ENCODE measurements around the gene USP53. TPM values are rescaled to one million over a fixed set of nuclear protein-coding genes. Genes with fewer than 3 reads are reported as not detected.

Gene USP53
- polyA plus RNA-seq, 1 of the 3 experiments (the other 2 are of a cell fraction) = 8.1 TPM

DNA sequence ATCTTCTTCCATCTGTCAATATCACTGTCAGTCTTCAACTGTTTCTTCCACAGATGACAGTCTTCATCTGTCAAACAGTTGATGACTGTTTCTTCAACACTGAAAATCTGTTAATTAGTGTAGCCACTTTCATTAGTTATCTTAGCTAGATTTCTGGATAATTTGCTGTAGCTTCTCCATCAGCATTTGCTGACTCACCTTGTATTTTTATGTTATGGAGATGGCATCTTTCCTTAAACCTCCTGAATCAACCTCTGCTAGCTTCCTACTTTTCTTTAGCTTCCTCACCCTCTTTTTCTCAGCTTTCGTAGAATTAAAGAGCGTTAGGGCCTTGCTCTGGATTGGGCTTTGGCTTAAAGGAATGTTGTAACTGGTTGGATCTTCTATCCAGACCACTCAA lies 25.1 kb downstream of the USP53 start (continued):
- no peak for TF ChIP-seq GABPA (IDR thresholded peaks at IDR 0.05; ENCODE audit: low read depth)

DNA sequence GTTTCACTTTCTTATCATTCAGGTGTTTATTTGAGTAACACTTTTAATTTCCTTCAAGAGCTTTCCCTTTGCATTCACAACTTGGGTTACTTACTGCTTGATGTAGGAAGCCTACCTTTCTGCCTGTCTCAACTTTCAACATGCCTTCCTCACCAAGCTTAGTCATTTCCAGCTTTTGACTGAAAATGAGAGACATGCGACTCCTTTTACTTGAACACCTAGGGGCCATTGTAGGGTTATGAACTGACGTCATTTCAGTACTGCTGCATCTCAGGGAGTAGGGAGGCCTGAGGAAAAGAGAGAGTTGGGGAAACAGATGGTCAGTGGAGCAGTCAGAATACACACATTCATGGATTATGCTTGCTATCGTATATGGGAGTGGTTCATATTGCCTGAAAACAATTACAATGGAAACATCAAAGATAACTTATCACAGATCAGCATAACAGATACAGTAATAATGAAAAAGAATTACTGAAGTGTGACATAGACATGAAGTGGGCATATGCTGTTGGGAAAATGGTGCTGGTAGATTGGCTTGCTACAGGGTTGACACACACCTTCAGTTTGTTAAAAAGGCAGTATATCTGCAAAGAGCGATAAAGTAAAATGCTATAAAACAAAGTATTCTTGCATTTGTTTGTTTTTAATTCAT lies 25.7 kb downstream of the USP53 start:
- peaks cover 16 to 22% of the 10 kb centered on the region in 2 experiments for H3K36me3 ChIP-seq (replicated peaks in 1 of 2; ENCODE audit: control insufficient read depth in 1 of 2, insufficient read depth in 2 of 2, low read length in 1 of 2)
- peaks cover 7 to 8% of the 10 kb centered on the region in 2 experiments; a peak in 3 of 4 replicates for H3K4me1 ChIP-seq (ENCODE audit: control insufficient read depth in 1 of 2, insufficient read depth in 2 of 2, low read depth in 1 of 2, low read length in 1 of 2)
- H3F3A ChIP-seq (replicated peaks; ENCODE audit: insufficient read depth) = no peaks in the 10 kb centered on the region
- no peaks in the 10 kb centered on the region for H3K27me3 ChIP-seq (ENCODE audit: insufficient read depth)
- no peak overlapping the region for H3K4me3 ChIP-seq (ENCODE audit: low read depth in 2 of 2, low read length in 1 of 2)
- TF ChIP-seq RAD21 (IDR thresholded peaks at IDR 0.05; ENCODE audit: low read length) = no peak
- no peak for TF ChIP-seq GABPA (IDR thresholded peaks at IDR 0.05; ENCODE audit: low read depth)
- no peak overlapping the region for H3K9ac ChIP-seq
- no peak overlapping the region for H3K27ac ChIP-seq (ENCODE audit: low read depth in 2 of 2, low read length in 1 of 2)
- WGBS (ENCODE audit: low lambda C conversion rate) = 94% methylated on average over 4 of the region's 4 CpGs
- ChIA-PET CTCF (interaction anchor here (1.0 to 1.6 kb wide), 2 partner anchors 8 to 196 kb away, joined by 3 to 4 read pairs; no protein-coding TSS in a partner anchor), POLR2A (no interaction called here)
- no peak overlapping the region for H2AFZ ChIP-seq (ENCODE audit: low read depth)
- no peaks in the 10 kb centered on the region for H4K20me1 ChIP-seq (ENCODE audit: insufficient read depth)
- no peak for DNase-seq
- H3K9me3 ChIP-seq = no peaks in the 10 kb centered on the region
- H3K9me2 ChIP-seq = no peaks in the 10 kb centered on the region
- H3K79me2 ChIP-seq (ENCODE audit: insufficient read depth) = peaks cover 12% of the 10 kb centered on the region; the same call in 1 of the 2 replicates
- H3K4me2 ChIP-seq = no peak overlapping the region

DNA sequence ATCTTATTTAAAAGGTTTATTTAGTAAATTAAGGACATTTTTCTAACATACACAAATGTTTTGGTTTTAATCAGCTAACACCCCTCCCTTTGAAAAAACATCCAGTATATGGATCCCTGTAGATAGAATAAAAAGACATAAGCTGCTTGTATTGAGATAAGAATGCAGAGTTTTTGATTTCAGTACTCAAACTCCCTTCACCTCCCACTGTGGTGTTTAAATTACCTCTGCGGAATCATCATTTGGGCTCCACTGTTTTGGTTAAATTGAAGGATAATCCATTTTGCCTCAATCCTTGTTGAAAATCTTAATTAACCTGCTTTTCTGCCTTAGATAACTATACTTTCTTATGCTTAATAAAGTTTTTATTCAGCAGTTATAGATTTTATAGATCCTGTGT lies 27.6 kb downstream of the USP53 start:
- no peak overlapping the region for H3K4me3 ChIP-seq (ENCODE audit: low read depth in 2 of 2, low read length in 1 of 2)
- H3K9me3 ChIP-seq = no peaks in the 10 kb centered on the region
- H3K79me2 ChIP-seq (ENCODE audit: insufficient read depth) = peaks cover 4% of the 10 kb centered on the region; the same call in 1 of the 2 replicates
- peaks cover 2 to 7% of the 10 kb centered on the region in 2 experiments; a peak in 3 of 4 replicates for H3K4me1 ChIP-seq (ENCODE audit: control insufficient read depth in 1 of 2, insufficient read depth in 2 of 2, low read depth in 1 of 2, low read length in 1 of 2)
- no peak overlapping the region for H3K4me2 ChIP-seq
- H3K27ac ChIP-seq (ENCODE audit: low read depth in 2 of 2, low read length in 1 of 2) = no peak overlapping the region
- H3K36me3 ChIP-seq (replicated peaks in 1 of 2; ENCODE audit: control insufficient read depth in 1 of 2, insufficient read depth in 2 of 2, low read length in 1 of 2) = peaks cover 16 to 22% of the 10 kb centered on the region in 2 experiments
- H2AFZ ChIP-seq (ENCODE audit: low read depth) = no peak overlapping the region
- no peak for DNase-seq
- WGBS (ENCODE audit: low lambda C conversion rate) = 100% methylated on average over 1 of the region's 1 CpG
- H3K9me2 ChIP-seq = no peaks in the 10 kb centered on the region
- no peaks in the 10 kb centered on the region for H3F3A ChIP-seq (replicated peaks; ENCODE audit: insufficient read depth)
- no peak overlapping the region for H3K9ac ChIP-seq
- no peaks in the 10 kb centered on the region for H4K20me1 ChIP-seq (ENCODE audit: insufficient read depth)
- no peak for TF ChIP-seq POLR2AphosphoS5 (IDR thresholded peaks at IDR 0.05; ENCODE audit: low read depth, low read length)
- no peak for TF ChIP-seq NRF1 (IDR thresholded peaks at IDR 0.05; ENCODE audit: low read depth, low read length)
- no peak for TF ChIP-seq ELF1 (IDR thresholded peaks at IDR 0.05)
- no peak for TF ChIP-seq MEF2A (IDR thresholded peaks at IDR 0.05; ENCODE audit: borderline replicate concordance, low read depth)
- TF ChIP-seq MXI1 (IDR thresholded peaks at IDR 0.05; ENCODE audit: low read depth, low read length) = no peak
- no peak for TF ChIP-seq YY1 (IDR thresholded peaks at IDR 0.05; ENCODE audit: low read depth)
- TF ChIP-seq TEAD4 (IDR thresholded peaks at IDR 0.05; ENCODE audit: borderline replicate concordance, insufficient read depth) = no peak
- TF ChIP-seq FOXM1 (IDR thresholded peaks at IDR 0.05; ENCODE audit: low read depth) = no peak
- TF ChIP-seq GABPA (IDR thresholded peaks at IDR 0.05; ENCODE audit: low read depth) = no peak
- no peak for TF ChIP-seq TAF1 (IDR thresholded peaks at IDR 0.05; ENCODE audit: borderline replicate concordance, low read depth, low read length)
- no peak for TF ChIP-seq TCF12 (IDR thresholded peaks at IDR 0.05)
- no peak for TF ChIP-seq NFIC (IDR thresholded peaks at IDR 0.05; ENCODE audit: borderline replicate concordance)
- no peak for TF ChIP-seq EP300 (IDR thresholded peaks at IDR 0.05; ENCODE audit: borderline replicate concordance in 1 of 2, low read depth in 1 of 2, low read length in 1 of 2)
- CTCF ChIA-PET = interaction anchor here (1.2 kb wide), 2 partner anchors 13 to 20 kb away, joined by 3 read pairs; no protein-coding TSS in a partner anchor
- POLR2A ChIA-PET = no interaction called here
- H3K27me3 ChIP-seq (ENCODE audit: insufficient read depth) = no peaks in the 10 kb centered on the region

Data from SK-N-SH (cell line).